Colonic mucosa (tissue), 4 donors: ENCODE measurements around the gene NCOR1. TPM values are rescaled to one million over a fixed set of nuclear protein-coding genes. Genes with fewer than 3 reads are reported as not detected.

Source experiments
- DNase-seq: peaks from one replicate; pipeline ENCODE4 v3.0.0-alpha.2; 2020
- H3K27ac ChIP-seq: fragments of 200-600 bp; one replicate; pipeline ENCODE4 v1.8.0; 2021
- H3K27me3 ChIP-seq: fragments of 200-600 bp; one replicate; pipeline ENCODE4 v1.8.0; 2021
- H3K36me3 ChIP-seq: fragments of 200-600 bp; one replicate; pipeline ENCODE4 v1.8.0; 2021
- H3K4me1 ChIP-seq: fragments of 200-600 bp; one replicate; pipeline ENCODE4 v1.8.0; 2021; ENCODE audit warnings: mild to moderate bottlenecking
- H3K4me3 ChIP-seq: fragments of 200-600 bp; one replicate; pipeline ENCODE4 v1.8.0; 2021
- H3K9ac ChIP-seq, 2 donors: one replicate each; pipeline ENCODE4 v1.7.0; 2013; ENCODE audit warnings: control low read depth in 2 of 2, low read depth in 2 of 2, low read length in 2 of 2
- H3K9me3 ChIP-seq: fragments of 200-600 bp; one replicate; pipeline ENCODE4 v1.8.0; 2021
- intact Hi-C: fragments of 100-400 bp; cut with DNase I; formaldehyde crosslinking; loops from one replicate; pipeline ENCODE4 v1.14.1; 2022
- total RNA-seq, 2 donors: library from RNA; stranded (reverse); fragmentation: NEBNext Ultra II Directional in 1 of 2; extraction: Animal tissue kit (Norgen Biotek cat#: 25700) in 1 of 2; gene quantifications; one replicate each; pipeline ENCODE4 v1.2.1, GENCODE V29; 2021
- TF ChIP-seq, protein P1 (sequence below): fragments of 200-600 bp; IDR thresholded peaks from one replicate; pipeline ENCODE4 v1.8.0; 2022; ENCODE audit warnings: antibody characterized with exemption, mild to moderate bottlenecking
- donor health status: healthy.
- donor health status: DM: no; HTN: no; CAD: no.
- donor health status: DM: no; HTN: no; CAD: no.

Gene NCOR1
- total RNA-seq, 2 donors from 2014 or later, result 190 to 233 TPM

DNA sequence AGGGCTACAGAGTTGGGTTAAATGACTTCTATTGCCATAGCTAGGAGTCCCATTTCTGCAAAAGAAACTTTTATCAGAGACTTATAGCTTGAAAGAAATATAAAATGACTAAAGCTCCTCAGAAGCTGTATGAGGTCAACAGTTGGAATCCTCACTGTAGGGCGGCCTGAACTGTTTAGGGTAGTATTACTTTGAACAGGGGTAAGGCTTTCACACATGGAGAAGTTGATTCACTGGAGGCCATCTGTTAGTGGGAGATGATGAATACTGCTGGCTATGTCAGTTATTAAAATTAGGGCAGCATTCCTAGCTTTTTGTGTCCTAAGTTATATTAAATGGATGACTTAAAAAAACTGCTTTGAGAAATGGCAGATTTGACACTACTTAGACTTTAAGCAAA lies 209.7 kb downstream of the NCOR1 start:
- TF ChIP-seq, protein P1, sequence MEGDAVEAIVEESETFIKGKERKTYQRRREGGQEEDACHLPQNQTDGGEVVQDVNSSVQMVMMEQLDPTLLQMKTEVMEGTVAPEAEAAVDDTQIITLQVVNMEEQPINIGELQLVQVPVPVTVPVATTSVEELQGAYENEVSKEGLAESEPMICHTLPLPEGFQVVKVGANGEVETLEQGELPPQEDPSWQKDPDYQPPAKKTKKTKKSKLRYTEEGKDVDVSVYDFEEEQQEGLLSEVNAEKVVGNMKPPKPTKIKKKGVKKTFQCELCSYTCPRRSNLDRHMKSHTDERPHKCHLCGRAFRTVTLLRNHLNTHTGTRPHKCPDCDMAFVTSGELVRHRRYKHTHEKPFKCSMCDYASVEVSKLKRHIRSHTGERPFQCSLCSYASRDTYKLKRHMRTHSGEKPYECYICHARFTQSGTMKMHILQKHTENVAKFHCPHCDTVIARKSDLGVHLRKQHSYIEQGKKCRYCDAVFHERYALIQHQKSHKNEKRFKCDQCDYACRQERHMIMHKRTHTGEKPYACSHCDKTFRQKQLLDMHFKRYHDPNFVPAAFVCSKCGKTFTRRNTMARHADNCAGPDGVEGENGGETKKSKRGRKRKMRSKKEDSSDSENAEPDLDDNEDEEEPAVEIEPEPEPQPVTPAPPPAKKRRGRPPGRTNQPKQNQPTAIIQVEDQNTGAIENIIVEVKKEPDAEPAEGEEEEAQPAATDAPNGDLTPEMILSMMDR, result no peak
- no peak for DNase-seq
- no peak overlapping the region for H3K27ac ChIP-seq
- H3K9ac ChIP-seq, result no peak overlapping the region
- intact Hi-C loops, result no loop called here
- peaks cover 26% of the 10 kb centered on the region for H3K36me3 ChIP-seq
- H3K4me1 ChIP-seq, result peaks cover 9% of the 10 kb centered on the region
- H3K27me3 ChIP-seq, result no peaks in the 10 kb centered on the region
- H3K4me3 ChIP-seq, result no peak overlapping the region
- no peaks in the 10 kb centered on the region for H3K9me3 ChIP-seq

DNA sequence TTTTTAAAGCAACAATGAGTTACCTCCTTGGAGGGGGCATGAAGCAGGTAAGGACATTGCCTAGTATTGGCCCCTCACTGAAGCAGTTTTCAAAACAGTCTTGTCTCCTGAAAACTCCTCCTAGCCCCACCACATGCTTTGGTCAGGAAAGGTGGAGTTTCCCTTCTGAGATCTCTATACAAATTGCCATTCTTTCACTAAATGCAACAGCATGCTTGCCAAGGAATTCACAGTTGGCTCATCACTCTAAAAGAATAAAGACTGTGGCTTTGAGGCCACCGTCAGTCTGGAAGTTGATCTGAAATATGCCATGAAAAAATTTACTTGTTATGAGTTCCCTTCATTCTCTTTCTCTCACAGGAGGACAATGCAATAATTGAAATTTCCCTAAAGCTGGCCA lies 211.5 kb downstream of the NCOR1 start:
- Histone ChIP-seq H3K9me3 (no peaks in the 10 kb centered on the region), H3K4me3 (no peak overlapping the region), H3K27me3 (no peaks in the 10 kb centered on the region), H3K4me1 (peaks cover 10% of the 10 kb centered on the region), H3K36me3 (peaks cover 23% of the 10 kb centered on the region), H3K27ac (no peak overlapping the region), H3K9ac (no peak overlapping the region)
- no peak for DNase-seq
- intact Hi-C loops, result no loop called here
- TF ChIP-seq, protein P1, result no peak

DNA sequence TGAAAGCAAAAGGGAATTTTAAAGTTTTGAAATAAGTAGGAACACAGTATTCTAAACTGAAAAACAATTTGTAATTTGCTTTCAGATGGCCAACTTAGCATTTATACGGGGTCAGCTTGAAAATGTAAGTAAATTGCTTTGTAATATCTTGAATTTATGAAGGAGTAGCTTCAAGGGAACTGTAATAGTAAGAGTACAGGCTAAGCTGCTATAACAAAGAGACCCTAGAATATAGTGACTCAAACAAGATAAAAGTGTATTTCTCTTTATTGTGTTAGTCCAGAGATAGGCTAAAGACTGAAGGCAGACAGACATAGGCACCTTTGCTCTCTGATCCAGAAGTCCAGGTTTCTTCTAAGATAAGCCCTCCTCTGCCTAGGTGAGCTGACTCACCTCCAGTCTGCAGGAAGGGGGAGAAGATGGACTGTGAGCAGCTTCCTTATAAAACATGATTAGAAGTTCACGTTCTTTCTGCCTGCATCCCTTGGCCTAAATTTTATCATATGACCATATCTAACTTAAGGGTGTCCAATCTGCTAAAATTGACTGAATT lies 212.6 kb downstream of the NCOR1 start:
- no peaks in the 10 kb centered on the region for H3K9me3 ChIP-seq
- TF ChIP-seq, protein P1, result no peak
- no peaks in the 10 kb centered on the region for H3K27me3 ChIP-seq
- peaks cover 23% of the 10 kb centered on the region for H3K36me3 ChIP-seq
- peaks cover 10% of the 10 kb centered on the region for H3K4me1 ChIP-seq
- H3K4me3 ChIP-seq, result no peak overlapping the region
- H3K9ac ChIP-seq, result no peak overlapping the region
- DNase-seq, result no peak
- no peak overlapping the region for H3K27ac ChIP-seq
- intact Hi-C loops, result no loop called here

DNA sequence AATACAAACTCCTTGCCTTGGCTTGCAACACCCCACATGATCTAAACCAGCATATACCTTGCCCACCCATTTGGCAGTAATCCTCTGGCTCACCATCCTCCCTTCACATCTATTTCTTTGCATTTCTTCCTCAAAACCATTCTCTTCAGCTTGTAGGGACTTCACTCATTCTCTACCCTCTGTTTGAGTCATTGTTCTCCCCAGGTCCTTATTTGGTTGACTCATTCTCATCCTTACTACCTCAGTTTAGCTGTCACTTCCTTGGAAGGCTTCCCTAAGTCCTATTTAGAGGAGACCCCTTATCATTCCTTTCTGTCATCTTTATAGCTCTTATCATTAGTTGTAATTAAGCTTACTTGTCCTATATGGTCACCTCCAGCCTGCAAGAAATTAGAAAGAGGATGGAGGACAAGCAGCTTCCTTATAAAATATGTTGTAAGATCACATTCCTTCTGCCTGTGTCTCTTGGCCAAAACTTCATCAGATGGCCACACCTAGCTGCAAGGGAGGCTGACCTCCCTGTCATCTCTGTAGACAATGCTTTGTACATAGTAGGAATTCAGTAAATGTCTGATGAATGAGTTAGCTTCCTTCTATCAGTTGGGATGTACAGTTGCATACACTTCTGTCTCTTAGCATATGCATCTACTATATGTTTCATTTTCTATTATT lies 214.0 kb downstream of the NCOR1 start:
- H3K36me3 ChIP-seq, result peaks cover 12% of the 10 kb centered on the region
- intact Hi-C loops, result no loop called here
- TF ChIP-seq, protein P1, result no peak
- no peaks in the 10 kb centered on the region for H3K9me3 ChIP-seq
- no peak for DNase-seq
- H3K27ac ChIP-seq, result no peak overlapping the region
- no peaks in the 10 kb centered on the region for H3K27me3 ChIP-seq
- H3K9ac ChIP-seq, result no peak overlapping the region
- H3K4me1 ChIP-seq, result peaks cover 10% of the 10 kb centered on the region
- peak overlapping the region; percentile 78 for H3K4me3 ChIP-seq

DNA sequence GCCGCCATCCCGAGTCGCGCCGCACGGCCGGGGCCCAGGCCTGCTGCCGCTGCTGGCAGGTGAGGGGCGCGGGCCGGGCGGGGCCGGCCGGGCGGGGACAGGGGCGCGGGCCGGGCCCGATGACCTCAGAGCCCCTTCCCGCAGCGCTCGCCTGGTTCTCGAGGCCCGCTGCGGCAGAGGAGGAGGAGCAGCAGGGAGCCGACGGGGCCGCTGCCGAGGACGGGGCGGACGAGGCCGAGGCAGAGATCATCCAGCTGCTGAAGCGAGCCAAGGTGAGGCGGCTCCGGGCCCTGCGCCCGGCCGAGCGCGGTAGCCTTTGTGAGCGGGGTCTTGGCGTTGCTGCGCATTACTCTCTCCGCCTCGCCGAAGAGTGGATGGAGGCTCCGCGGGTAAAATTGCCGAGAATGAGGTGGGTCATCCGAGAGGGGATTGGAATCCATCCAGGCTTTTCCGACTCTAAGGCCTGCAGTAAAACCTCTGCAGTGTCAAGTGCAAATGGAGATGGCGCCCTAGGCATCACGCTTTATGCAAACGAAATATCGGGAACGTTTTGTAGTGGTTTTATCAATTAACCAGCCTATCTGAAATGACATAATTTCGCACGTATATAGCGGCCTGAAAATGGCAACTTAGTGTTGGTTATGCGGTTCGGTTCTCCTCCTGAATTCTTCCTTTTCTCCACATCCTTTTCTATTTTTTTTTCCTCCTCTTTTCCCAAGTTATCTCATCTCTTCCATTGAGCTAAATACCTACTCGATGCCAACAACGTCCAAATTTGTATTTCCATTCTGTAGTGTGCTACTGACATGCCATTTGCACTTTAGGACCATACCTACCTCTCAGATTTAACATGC lies 215.1 kb downstream of the NCOR1 start:
- intact Hi-C loops, result loop anchor here (5.0 kb wide), 1 partner anchor 173 kb away; no protein-coding TSS in a partner anchor
- Histone ChIP-seq H3K36me3 (peaks cover 12% of the 10 kb centered on the region), H3K27me3 (no peaks in the 10 kb centered on the region), H3K27ac (peak overlapping the region; percentile 87), H3K4me3 (peak overlapping the region; percentile 78), H3K9ac (peak overlapping the region; percentile 79 to 92), H3K4me1 (peaks cover 10% of the 10 kb centered on the region), H3K9me3 (no peaks in the 10 kb centered on the region)
- TF ChIP-seq, protein P1, result no peak
- no peak for DNase-seq
